Karpas-422 (cell line): ENCODE data around the gene HDAC4. TPM values are rescaled to one million over a fixed set of nuclear protein-coding genes. Genes with fewer than 3 reads are reported as not detected.

ENCODE experiments used
- DNase-seq: peaks from one replicate; pipeline ENCODE4 v3.0.0-alpha.2; 2015
- H2AFZ ChIP-seq: fragments of 200-600 bp; sonication (generic); 2 replicates; pipeline ENCODE4 v1.6.1; 2014; ENCODE audit warnings: antibody characterized with exemption, low read length, mixed read lengths
- H3K27ac ChIP-seq: fragments of 200-600 bp; sonication (generic); 2 replicates; pipeline ENCODE4 v1.5.1; 2014; ENCODE audit warnings: mild to moderate bottlenecking, low read length, moderate library complexity
- H3K27me3 ChIP-seq: fragments of 200-600 bp; sonication (generic); 2 replicates; pipeline ENCODE4 v1.6.1; 2014; ENCODE audit warnings: low read length, mixed read lengths
- H3K36me3 ChIP-seq: fragments of 200-600 bp; sonication (generic); 2 replicates; pipeline ENCODE4 v1.6.1; 2014; ENCODE audit warnings: low read length, mixed read lengths; ENCODE audit not compliant: insufficient read depth
- H3K4me1 ChIP-seq: fragments of 200-600 bp; sonication (generic); 2 replicates; pipeline ENCODE4 v1.6.1; 2014; ENCODE audit warnings: mild to moderate bottlenecking, low read length, mixed read lengths
- H3K4me2 ChIP-seq: fragments of 200-600 bp; sonication (generic); 2 replicates; pipeline ENCODE4 v1.6.1; 2014; ENCODE audit warnings: low read length, low read depth, mild to moderate bottlenecking; ENCODE audit not compliant: poor library complexity, severe bottlenecking
- H3K4me3 ChIP-seq: fragments of 200-600 bp; sonication (generic); 2 replicates; pipeline ENCODE4 v1.5.1; 2014; ENCODE audit warnings: mild to moderate bottlenecking, antibody characterized with exemption, low read length, mixed read lengths
- H3K79me2 ChIP-seq: fragments of 200-600 bp; sonication (generic); 2 replicates; pipeline ENCODE4 v1.6.1; 2014; ENCODE audit warnings: mild to moderate bottlenecking, low read length, mixed read lengths
- H3K9ac ChIP-seq: fragments of 200-600 bp; sonication (generic); 2 replicates; pipeline ENCODE4 v1.6.0; 2014; ENCODE audit warnings: low read length
- H3K9me2 ChIP-seq: fragments of 200-600 bp; sonication (generic), shearing (Covaris generic); replicated peaks from 2 replicates; pipeline ENCODE4 v1.6.0; 2014; ENCODE audit warnings: mild to moderate bottlenecking, low read length, moderate library complexity; ENCODE audit not compliant: insufficient read depth
- H3K9me3 ChIP-seq: fragments of 300-700, 200-600 bp; sonication (generic); 2 replicates; pipeline ENCODE4 v1.6.1; 2014; ENCODE audit warnings: low read length, mixed read lengths
- H4K20me1 ChIP-seq: fragments of 200-600 bp; sonication (generic); 2 replicates; pipeline ENCODE4 v1.6.1; 2014; ENCODE audit warnings: mild to moderate bottlenecking, antibody characterized with exemption, low read length, low read depth; ENCODE audit not compliant: insufficient read depth
- total RNA-seq: library from RNA; depleted of rRNA; stranded (reverse); fragments of >200 nt; shearing (Covaris generic); gene quantifications from 2 replicates; pipeline ENCODE4 v1.2.3, GENCODE V29; 2014; ENCODE audit warnings: low replicate concordance

The HDAC4 gene
- total RNA-seq, 1 experiment from 2014 or later: 8.5 TPM

GRCh38 chr2:239184968-239185903 is 215.6 kb downstream of the HDAC4 start:
- Histone ChIP-seq H4K20me1 (no peaks in the 10 kb centered on the region), H3K27ac (no peak overlapping the region), H3K79me2 (no peaks in the 10 kb centered on the region), H3K9ac (no peak overlapping the region), H3K27me3 (no peaks in the 10 kb centered on the region), H3K4me2 (no peak overlapping the region), H2AFZ (no peak overlapping the region), H3K4me3 (no peak overlapping the region), H3K36me3 (peaks cover 3% of the 10 kb centered on the region; the same call in 1 of the 2 replicates), H3K4me1 (no peaks in the 10 kb centered on the region), H3K9me2 (no peaks in the 10 kb centered on the region), H3K9me3 (peaks cover 3% of the 10 kb centered on the region; the same call in 1 of the 2 replicates)
- DNase-seq: no peak

GRCh38 chr2:239184179-239184578 is 216.6 kb downstream of the HDAC4 start:
- no peak overlapping the region for H3K4me2 ChIP-seq
- no peak for DNase-seq
- H3K9me3 ChIP-seq: peaks cover 3% of the 10 kb centered on the region; the same call in 1 of the 2 replicates
- no peaks in the 10 kb centered on the region for H3K79me2 ChIP-seq
- no peak overlapping the region for H2AFZ ChIP-seq
- H3K9ac ChIP-seq: no peak overlapping the region
- no peaks in the 10 kb centered on the region for H3K4me1 ChIP-seq
- H3K36me3 ChIP-seq: no peaks in the 10 kb centered on the region
- no peak overlapping the region for H3K4me3 ChIP-seq
- H3K27ac ChIP-seq: no peak overlapping the region
- H3K9me2 ChIP-seq: no peaks in the 10 kb centered on the region
- no peaks in the 10 kb centered on the region for H4K20me1 ChIP-seq
- no peaks in the 10 kb centered on the region for H3K27me3 ChIP-seq

- Histone ChIP-seq H3K9ac (no peak overlapping the region), H4K20me1 (no peaks in the 10 kb centered on the region), H3K79me2 (no peaks in the 10 kb centered on the region), H2AFZ (no peak overlapping the region), H3K9me2 (no peaks in the 10 kb centered on the region), H3K27ac (no peak overlapping the region), H3K27me3 (no peaks in the 10 kb centered on the region), H3K36me3 (no peaks in the 10 kb centered on the region), H3K9me3 (no peaks in the 10 kb centered on the region), H3K4me1 (no peaks in the 10 kb centered on the region), H3K4me3 (no peak overlapping the region), H3K4me2 (no peak overlapping the region)
- DNase-seq: no peak
Observed at GRCh38 chr2:239182981-239183791, 217.6 kb downstream of the HDAC4 start.

GRCh38 chr2:239181903-239182581 is 218.8 kb downstream of the HDAC4 start:
- no peaks in the 10 kb centered on the region for H3K79me2 ChIP-seq

GRCh38 chr2:239181074-239181902 is 219.5 kb downstream of the HDAC4 start:
- H3K4me3 ChIP-seq: no peak overlapping the region
- DNase-seq: no peak
- H3K36me3 ChIP-seq: no peaks in the 10 kb centered on the region
- no peaks in the 10 kb centered on the region for H3K9me3 ChIP-seq
- H3K27ac ChIP-seq: no peak overlapping the region
- no peak overlapping the region for H3K9ac ChIP-seq
- H2AFZ ChIP-seq: no peak overlapping the region
- H4K20me1 ChIP-seq: no peaks in the 10 kb centered on the region
- no peaks in the 10 kb centered on the region for H3K27me3 ChIP-seq
- H3K4me1 ChIP-seq: no peaks in the 10 kb centered on the region
- H3K4me2 ChIP-seq: no peak overlapping the region
- H3K79me2 ChIP-seq: no peaks in the 10 kb centered on the region
- H3K9me2 ChIP-seq: no peaks in the 10 kb centered on the region

More at GRCh38 chr2:239181903-239182581, 218.8 kb downstream of the HDAC4 start:
- H3K4me3 ChIP-seq: no peak overlapping the region
- DNase-seq: no peak
- H3K36me3 ChIP-seq: no peaks in the 10 kb centered on the region
- H3K27ac ChIP-seq: no peak overlapping the region
- H3K27me3 ChIP-seq: no peaks in the 10 kb centered on the region
- no peaks in the 10 kb centered on the region for H4K20me1 ChIP-seq
- H3K9me2 ChIP-seq: no peaks in the 10 kb centered on the region
- H3K9ac ChIP-seq: no peak overlapping the region
- H3K9me3 ChIP-seq: no peaks in the 10 kb centered on the region
- no peak overlapping the region for H3K4me2 ChIP-seq
- no peaks in the 10 kb centered on the region for H3K4me1 ChIP-seq
- no peak overlapping the region for H2AFZ ChIP-seq

- no peak overlapping the region for H3K9ac ChIP-seq
- H4K20me1 ChIP-seq: no peaks in the 10 kb centered on the region
- no peaks in the 10 kb centered on the region for H3K36me3 ChIP-seq
- H3K9me3 ChIP-seq: no peaks in the 10 kb centered on the region
- H3K27me3 ChIP-seq: no peaks in the 10 kb centered on the region
- no peaks in the 10 kb centered on the region for H3K4me1 ChIP-seq
- no peak overlapping the region for H2AFZ ChIP-seq
- H3K4me3 ChIP-seq: no peak overlapping the region
- H3K27ac ChIP-seq: no peak overlapping the region
- no peaks in the 10 kb centered on the region for H3K9me2 ChIP-seq
- no peak overlapping the region for H3K4me2 ChIP-seq
- no peaks in the 10 kb centered on the region for H3K79me2 ChIP-seq
- DNase-seq: no peak
Observed at GRCh38 chr2:239180526-239181073, 220.2 kb downstream of the HDAC4 start.

GRCh38 chr2:239179851-239180371 is 220.9 kb downstream of the HDAC4 start:
- Histone ChIP-seq H3K27me3 (no peaks in the 10 kb centered on the region), H4K20me1 (no peaks in the 10 kb centered on the region), H3K9ac (no peak overlapping the region), H3K9me2 (no peaks in the 10 kb centered on the region), H3K4me2 (no peak overlapping the region), H2AFZ (no peak overlapping the region), H3K79me2 (no peaks in the 10 kb centered on the region), H3K4me1 (no peaks in the 10 kb centered on the region), H3K36me3 (no peaks in the 10 kb centered on the region), H3K4me3 (no peak overlapping the region), H3K9me3 (no peaks in the 10 kb centered on the region), H3K27ac (no peak overlapping the region)
- no peak for DNase-seq
